IPS-20b (cell line): ENCODE results near the gene DIAPH1.

Experiments
- H3K27ac ChIP-seq: one replicate; pipeline ENCODE4 v1.5.1; 2013; ENCODE audit warnings: low read length
- H3K27me3 ChIP-seq: 2 replicates; pipeline ENCODE4 v1.6.1; 2013; ENCODE audit warnings: mild to moderate bottlenecking, low read length, inconsistent platforms; ENCODE audit not compliant: insufficient read depth
- H3K36me3 ChIP-seq: 2 replicates; pipeline ENCODE4 v1.6.1; 2013; ENCODE audit warnings: low read depth, mild to moderate bottlenecking, inconsistent platforms, low read length, moderate library complexity; ENCODE audit not compliant: insufficient read depth
- H3K4me1 ChIP-seq: 2 replicates; pipeline ENCODE4 v1.6.1; 2013; ENCODE audit warnings: mild to moderate bottlenecking, control low read depth, inconsistent platforms, low read length, moderate library complexity; ENCODE audit not compliant: insufficient read depth
- H3K4me3 ChIP-seq: 2 replicates; pipeline ENCODE4 v1.5.1; 2013; ENCODE audit warnings: mild to moderate bottlenecking, low read length, inconsistent platforms
- H3K9ac ChIP-seq: 2 replicates; pipeline ENCODE4 v1.6.1; 2013; ENCODE audit warnings: low read depth, mild to moderate bottlenecking, inconsistent platforms, low read length, moderate library complexity
- H3K9me3 ChIP-seq: 2 replicates; pipeline ENCODE4 v1.6.1; 2013; ENCODE audit warnings: mild to moderate bottlenecking, low read depth, low read length, inconsistent platforms; ENCODE audit not compliant: insufficient read depth

The DIAPH1 gene

DNA sequence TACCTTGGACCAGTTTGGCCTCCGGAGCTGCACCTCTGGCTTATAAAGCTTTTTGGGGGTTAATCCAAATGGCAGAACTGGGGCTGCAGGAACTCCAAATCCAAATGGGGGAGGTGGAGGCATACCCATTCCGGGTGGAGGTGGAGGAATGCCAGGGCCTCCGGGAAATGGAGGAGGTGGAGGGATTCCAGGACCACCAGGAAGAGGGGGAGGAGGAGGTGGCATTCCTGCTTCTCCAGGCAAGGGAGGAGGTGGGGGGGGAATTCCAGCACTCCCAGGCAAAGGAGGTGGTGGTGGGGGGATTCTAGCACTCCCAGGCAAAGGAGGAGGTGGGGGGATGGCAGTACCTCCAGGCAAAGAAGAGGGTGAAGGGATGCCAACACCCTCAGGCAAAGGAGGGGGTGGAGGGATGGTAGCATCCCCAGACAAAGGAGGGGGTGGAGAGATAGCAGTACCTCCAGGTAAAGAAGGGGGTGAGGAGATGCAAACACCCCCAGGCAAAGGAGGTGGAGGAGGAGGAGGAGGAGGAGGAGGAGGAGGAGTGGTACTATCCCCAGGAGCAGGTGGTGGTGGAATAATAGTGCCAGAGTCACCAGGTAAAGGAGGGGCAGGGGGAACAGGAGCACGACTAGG is 45.2 kb downstream of the DIAPH1 start:
- Histone ChIP-seq H3K27ac (no peak overlapping the region), H3K4me3 (no peak overlapping the region), H3K36me3 (peaks cover 93% of the 10 kb centered on the region), H3K9me3 (no peaks in the 10 kb centered on the region), H3K4me1 (no peaks in the 10 kb centered on the region), H3K27me3 (no peaks in the 10 kb centered on the region), H3K9ac (no peak overlapping the region)

DNA sequence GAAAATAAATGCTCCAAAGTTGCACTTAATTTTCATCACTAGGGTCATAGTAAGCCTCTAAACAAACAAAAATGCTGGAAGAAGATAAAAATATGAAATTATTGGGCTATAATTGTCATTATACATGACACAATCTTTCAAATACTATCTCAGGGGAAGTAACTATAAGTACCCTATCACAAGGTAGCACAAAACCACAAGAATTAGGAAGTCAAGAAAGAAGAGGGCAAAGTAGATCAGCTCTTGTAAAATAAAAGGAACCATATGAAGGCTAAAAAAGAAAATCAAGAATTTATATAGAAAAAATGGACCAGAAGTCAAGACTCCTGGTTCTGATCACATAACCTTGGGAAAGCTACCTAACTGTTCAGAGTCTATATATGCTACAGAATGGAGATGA is 48.1 kb downstream of the DIAPH1 start:
- H3K9ac ChIP-seq: no peak overlapping the region
- H3K4me3 ChIP-seq: no peak overlapping the region
- H3K9me3 ChIP-seq: no peaks in the 10 kb centered on the region
- no peak overlapping the region for H3K27ac ChIP-seq
- no peaks in the 10 kb centered on the region for H3K4me1 ChIP-seq
- H3K36me3 ChIP-seq: peaks cover 86% of the 10 kb centered on the region
- H3K27me3 ChIP-seq: no peaks in the 10 kb centered on the region

DNA sequence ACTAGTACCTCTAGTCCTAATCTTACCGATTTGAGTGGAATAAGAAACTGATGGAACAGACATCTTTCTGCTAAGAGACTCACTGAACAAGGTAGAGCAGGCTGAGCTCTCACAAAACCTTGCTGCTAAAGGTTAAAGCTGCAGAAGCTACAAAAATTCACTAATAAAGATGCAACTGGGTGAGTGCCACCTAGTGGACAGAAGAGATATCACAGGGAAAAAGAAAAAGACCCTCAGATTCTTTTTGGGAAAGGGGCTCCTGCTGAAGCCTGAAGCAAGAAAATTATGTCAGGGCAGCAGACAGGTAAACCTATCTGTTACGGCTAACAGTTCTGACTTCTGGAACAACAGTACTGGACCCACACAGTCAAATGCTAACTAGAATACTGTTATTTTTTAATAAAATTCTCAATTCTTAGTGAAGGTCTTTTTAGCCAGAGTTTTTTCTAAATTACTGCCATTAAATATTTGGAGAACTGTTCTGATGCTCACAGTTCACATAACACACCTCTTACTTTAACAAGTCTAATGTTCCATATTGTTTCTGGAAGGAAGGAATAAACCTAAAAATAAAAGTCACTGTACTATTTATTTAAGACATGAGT is 51.2 kb downstream of the DIAPH1 start:
- H3K9ac ChIP-seq: no peak overlapping the region

DNA sequence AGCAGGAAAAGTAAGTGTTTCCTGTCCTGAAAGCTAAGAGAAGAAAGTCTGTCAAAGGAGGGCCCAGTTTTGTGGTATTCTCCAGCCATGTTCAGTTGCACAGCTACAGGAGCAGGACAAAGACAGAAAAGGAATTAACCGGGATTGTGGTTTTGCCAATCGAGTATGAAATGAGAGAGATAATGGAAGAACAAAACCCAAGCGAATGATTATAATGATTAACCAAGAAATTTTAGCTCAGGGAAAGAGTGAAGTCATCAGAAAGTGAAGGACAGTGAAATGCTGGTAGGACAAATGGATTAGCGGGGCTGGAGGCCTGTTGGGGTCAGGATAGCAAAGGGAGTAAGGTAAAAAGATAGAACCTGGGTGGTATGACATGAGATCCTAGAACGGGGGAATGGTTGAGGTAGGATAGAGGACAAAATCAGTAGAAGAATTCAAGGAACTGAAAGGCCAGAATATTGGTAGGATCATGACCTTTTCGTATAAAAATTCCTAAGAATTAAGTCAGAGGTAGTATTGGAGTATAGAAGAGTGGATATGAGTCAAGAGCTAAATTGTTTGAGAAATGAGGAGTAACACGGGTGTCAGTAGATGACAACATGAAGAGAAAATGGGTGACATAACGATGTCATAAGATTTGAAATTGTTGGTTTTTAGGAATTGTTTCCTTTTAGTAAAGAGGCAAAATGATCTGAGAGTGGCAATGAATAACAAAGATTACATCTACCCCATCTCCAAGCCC is 52.8 kb downstream of the DIAPH1 start:
- no peaks in the 10 kb centered on the region for H3K9me3 ChIP-seq
- no peak overlapping the region for H3K4me3 ChIP-seq
- no peak overlapping the region for H3K27ac ChIP-seq
- H3K36me3 ChIP-seq: peaks cover 75% of the 10 kb centered on the region
- H3K9ac ChIP-seq: no peak overlapping the region
- no peaks in the 10 kb centered on the region for H3K27me3 ChIP-seq
- no peaks in the 10 kb centered on the region; the same call in 1 of the 2 replicates for H3K4me1 ChIP-seq

More for the DNA sequence above, 51.2 kb downstream of the DIAPH1 start:
- Histone ChIP-seq H3K27ac (no peak overlapping the region), H3K4me1 (no peaks in the 10 kb centered on the region; the same call in 1 of the 2 replicates), H3K27me3 (no peaks in the 10 kb centered on the region), H3K4me3 (no peak overlapping the region), H3K9me3 (no peaks in the 10 kb centered on the region), H3K36me3 (peaks cover 81% of the 10 kb centered on the region)

DNA sequence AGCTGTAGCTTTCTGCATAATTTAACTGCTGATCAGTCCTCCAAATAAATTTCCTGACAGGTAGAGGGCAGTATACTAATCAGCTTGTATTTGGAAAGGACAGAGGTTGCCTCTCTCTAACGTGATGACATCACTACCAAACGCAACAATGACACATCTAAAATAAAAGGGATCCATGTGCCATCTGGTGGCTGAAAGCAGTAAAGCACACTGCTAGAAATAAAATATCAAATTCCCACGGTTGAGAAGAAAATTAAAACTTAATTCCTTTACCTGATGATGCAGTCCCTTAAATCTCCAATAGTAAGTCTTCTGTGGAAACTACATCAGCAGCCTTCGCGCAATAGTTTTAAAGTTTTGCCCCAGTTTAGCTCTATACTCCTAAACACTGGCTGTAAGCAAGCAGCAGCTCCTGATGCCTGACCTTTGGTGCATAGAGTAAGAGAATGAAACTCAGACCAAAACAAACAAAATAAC is 54.5 kb downstream of the DIAPH1 start:
- H3K4me1 ChIP-seq: peaks cover 13% of the 10 kb centered on the region; the same call in 1 of the 2 replicates
- H3K27me3 ChIP-seq: no peaks in the 10 kb centered on the region
- H3K27ac ChIP-seq: no peak overlapping the region
- H3K9ac ChIP-seq: peak overlapping the region; percentile 65; the same call in 1 of the 2 replicates
- H3K36me3 ChIP-seq: peaks cover 60% of the 10 kb centered on the region
- H3K4me3 ChIP-seq: no peak overlapping the region
- no peaks in the 10 kb centered on the region for H3K9me3 ChIP-seq

DNA sequence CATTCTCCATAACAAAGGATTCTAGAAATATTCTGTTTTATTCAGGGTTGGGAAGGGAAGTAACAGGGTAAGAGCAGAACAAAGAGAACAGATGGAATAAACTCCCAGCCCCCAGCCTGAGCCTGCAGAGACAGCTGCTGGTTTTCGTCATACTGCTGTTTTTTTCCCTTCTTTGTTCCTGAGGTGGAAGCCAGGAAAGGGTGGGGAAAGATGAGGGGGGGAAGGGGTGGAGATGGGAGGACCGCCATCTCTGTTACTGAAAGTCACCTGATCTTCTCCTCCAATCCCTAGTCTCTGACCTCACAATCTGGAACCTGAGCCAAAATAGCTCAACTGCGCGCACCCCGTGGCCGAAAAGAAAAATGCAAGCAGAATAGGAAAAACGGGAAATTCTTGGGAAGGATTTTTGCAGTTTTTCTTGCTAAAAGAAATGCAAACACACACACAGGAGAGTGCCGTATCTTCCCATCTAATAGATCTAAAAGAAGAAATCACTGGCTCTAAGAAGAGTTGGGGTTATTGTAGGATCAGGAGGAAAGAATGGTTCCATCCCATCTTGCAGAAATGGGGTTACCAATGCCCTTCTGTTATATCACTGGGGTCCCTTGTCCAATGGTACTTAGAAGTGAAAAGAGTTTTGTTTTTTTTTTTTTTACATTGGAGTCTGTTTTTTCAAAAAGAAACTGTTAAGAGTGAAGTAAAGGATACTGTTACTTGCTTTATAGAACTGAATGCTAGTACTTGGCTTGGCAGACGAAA is 57.9 kb downstream of the DIAPH1 start:
- H3K9me3 ChIP-seq: no peaks in the 10 kb centered on the region
- H3K36me3 ChIP-seq: peaks cover 39% of the 10 kb centered on the region
- peak overlapping the region; percentile 98 for H3K27ac ChIP-seq
- H3K4me1 ChIP-seq: peaks cover 25% of the 10 kb centered on the region
- H3K9ac ChIP-seq: peak overlapping the region; percentile 87
- peak overlapping the region; percentile 56 for H3K4me3 ChIP-seq
- H3K27me3 ChIP-seq: no peaks in the 10 kb centered on the region

DNA sequence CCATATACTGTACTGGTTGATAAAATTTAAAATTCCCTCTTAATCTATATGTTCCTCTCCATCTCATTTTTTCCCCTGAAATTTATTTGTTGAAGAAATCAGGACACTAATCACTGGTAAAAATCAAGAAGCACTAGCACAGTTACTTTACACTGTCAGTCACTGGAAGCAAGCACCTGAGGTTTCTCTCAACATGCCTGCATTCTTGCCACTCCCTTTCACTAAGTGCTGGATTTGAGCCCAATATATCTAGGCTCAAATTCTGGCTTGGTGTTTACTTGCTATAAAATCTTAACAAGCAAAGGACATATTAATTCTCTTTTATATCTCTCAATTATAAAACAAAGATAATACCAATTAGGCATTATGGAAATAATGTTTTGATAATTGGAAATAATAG is 58.6 kb downstream of the DIAPH1 start:
- peak overlapping the region; percentile 98 for H3K27ac ChIP-seq
- peaks cover 36% of the 10 kb centered on the region for H3K36me3 ChIP-seq
- H3K9ac ChIP-seq: peak overlapping the region; percentile 87
- H3K9me3 ChIP-seq: no peaks in the 10 kb centered on the region
- H3K4me3 ChIP-seq: peak overlapping the region; percentile 56
- H3K4me1 ChIP-seq: peaks cover 25% of the 10 kb centered on the region
- no peaks in the 10 kb centered on the region for H3K27me3 ChIP-seq

DNA sequence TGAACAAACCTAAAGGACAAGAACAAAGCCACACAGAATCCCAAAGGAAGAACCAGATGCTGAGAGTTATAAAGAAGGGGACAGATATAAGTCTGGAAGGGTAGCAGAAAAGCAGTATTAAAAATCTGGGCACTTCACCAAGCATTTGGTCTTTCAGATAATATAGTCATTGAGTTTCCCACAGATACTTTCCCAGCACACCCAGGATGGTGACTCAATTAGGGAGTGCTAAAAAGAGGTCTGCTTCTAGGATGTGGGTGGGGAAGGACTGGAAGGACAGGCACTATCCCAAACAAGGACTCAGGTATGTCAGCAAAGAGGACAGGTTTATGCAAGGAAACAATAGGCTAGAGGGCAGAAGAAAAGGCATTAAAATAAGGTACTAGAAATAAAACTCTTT is 59.3 kb downstream of the DIAPH1 start:
- Histone ChIP-seq H3K4me3 (no peak overlapping the region), H3K9me3 (no peaks in the 10 kb centered on the region), H3K9ac (peak overlapping the region; percentile 87; the same call in 1 of the 2 replicates), H3K27me3 (no peaks in the 10 kb centered on the region), H3K36me3 (peaks cover 41% of the 10 kb centered on the region), H3K4me1 (peaks cover 25% of the 10 kb centered on the region), H3K27ac (peak overlapping the region; percentile 98)

DNA sequence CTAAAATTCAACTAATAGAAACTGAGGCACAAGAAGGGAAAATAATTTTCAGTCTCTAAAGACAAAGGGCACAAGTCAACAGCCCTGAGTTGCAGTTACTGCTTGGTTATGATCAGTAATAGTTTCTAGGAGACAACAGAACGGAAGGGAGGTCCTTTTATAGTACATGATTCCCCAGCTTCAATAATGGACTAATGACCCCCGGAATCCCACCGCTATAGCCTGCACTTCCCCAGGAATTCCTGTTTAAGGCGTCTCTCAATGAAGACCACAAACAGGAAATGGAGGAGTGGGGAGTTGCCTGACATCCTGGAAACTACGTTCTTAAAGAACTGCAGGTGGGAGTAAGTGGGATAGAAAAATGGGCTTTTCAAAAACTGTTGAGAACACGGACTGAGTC is 60.6 kb downstream of the DIAPH1 start:
- Histone ChIP-seq H3K4me3 (peak overlapping the region; percentile 36; the same call in 1 of the 2 replicates), H3K27ac (peak overlapping the region; percentile 40), H3K36me3 (peaks cover 32% of the 10 kb centered on the region), H3K27me3 (no peaks in the 10 kb centered on the region), H3K4me1 (peaks cover 25% of the 10 kb centered on the region), H3K9me3 (no peaks in the 10 kb centered on the region), H3K9ac (peak overlapping the region; percentile 39; the same call in 1 of the 2 replicates)

DNA sequence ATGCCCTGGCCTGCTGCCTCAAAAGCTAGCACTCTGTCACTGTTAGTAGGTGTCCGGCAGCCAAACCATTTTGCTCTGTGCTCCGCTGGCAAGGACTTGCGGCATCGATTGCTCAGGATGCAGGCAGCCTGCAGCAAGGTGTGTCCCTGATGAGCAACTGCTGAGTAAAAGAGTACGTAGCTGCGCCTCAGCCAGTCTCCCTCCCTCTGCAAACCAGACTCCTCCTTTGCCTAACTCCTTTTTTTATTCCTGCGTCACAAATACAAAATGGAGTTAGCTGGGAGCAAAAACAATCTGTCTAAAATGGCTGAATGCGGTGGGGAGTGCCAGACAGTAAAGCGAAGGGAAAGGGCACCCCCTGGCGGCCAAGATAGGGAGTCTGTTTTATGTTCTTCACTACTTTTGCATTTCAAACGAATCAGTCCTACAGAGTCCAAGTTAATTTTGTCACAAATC is 61.1 kb downstream of the DIAPH1 start:
- no peaks in the 10 kb centered on the region for H3K27me3 ChIP-seq
- H3K4me1 ChIP-seq: peaks cover 25% of the 10 kb centered on the region
- peak overlapping the region; percentile 36; the same call in 1 of the 2 replicates for H3K4me3 ChIP-seq
- peaks cover 29% of the 10 kb centered on the region for H3K36me3 ChIP-seq
- peak overlapping the region; percentile 75 for H3K9ac ChIP-seq
- peak overlapping the region; percentile 59 for H3K27ac ChIP-seq
- H3K9me3 ChIP-seq: no peaks in the 10 kb centered on the region

DNA sequence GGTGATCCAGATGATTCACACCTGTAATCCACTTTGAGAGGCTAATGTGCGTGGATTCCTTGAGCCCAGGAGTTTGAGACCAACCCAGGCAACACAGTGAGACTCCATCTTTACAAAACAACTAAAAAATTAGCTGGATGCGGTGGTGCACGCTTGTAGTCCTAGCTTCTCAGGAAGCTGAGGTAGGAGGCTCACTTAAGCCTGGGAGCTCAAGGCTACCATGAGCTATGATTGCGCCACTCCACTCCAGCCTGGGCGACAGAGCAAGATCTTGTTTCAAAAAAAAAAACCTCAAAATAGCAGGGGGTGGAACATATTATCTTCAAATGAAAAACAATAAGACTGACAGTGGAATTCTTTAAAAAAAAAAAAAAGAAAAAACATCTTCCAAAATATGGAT is 70.9 kb downstream of the DIAPH1 start:
- Histone ChIP-seq H3K36me3 (peaks cover 35% of the 10 kb centered on the region), H3K27ac (no peak overlapping the region)

More for the DNA sequence above, 70.9 kb downstream of the DIAPH1 start:
- H3K9me3 ChIP-seq: peaks cover 15% of the 10 kb centered on the region; the same call in 1 of the 2 replicates
- no peaks in the 10 kb centered on the region for H3K27me3 ChIP-seq
- H3K4me3 ChIP-seq: no peak overlapping the region
- H3K9ac ChIP-seq: no peak overlapping the region
- H3K4me1 ChIP-seq: no peaks in the 10 kb centered on the region
